OCI-LY7 (cell line): Measurements from ENCODE around the gene LRRC26. TPM values are rescaled to one million over a fixed set of nuclear protein-coding genes. Genes with fewer than 3 reads are reported as not detected.

Source experiments
- BruUV-seq: library from RNA; stranded (reverse); fragments of 400-500 nt; replicated peaks from 2 replicates; lab custom pipeline; 2021; lab: Mats Ljungman, UMichigan
- CTCF ChIA-PET: fragments of 300-600 bp; sonication (Branson Sonifier 250); formaldehyde crosslinking; loops from one replicate; lab custom pipeline; 2022; ENCODE audit warnings: antibody characterized with exemption; ENCODE audit not compliant: unreplicated experiment; lab: Charles Lee
- POLR2A ChIA-PET: fragments of 300-600 bp; sonication (Branson Sonifier 250); formaldehyde crosslinking; loops from one replicate; lab custom pipeline; 2022; ENCODE audit warnings: antibody characterized with exemption; lab: Charles Lee
- DNase-seq: peaks from one replicate; pipeline ENCODE4 v3.0.0-alpha.2; 2015; ENCODE audit warnings: low spot score
- H2AFZ ChIP-seq: fragments of 200-600 bp; sonication (generic), shearing (Covaris generic); 2 replicates; pipeline ENCODE4 v1.6.1; 2014; ENCODE audit warnings: mild to moderate bottlenecking, antibody characterized with exemption, low read length, moderate library complexity
- H3K27ac ChIP-seq: fragments of 200-600 bp; sonication (generic); 2 replicates; pipeline ENCODE4 v1.5.1; 2014; ENCODE audit warnings: mixed run types, low read depth, mild to moderate bottlenecking, moderate library complexity, low read length, inconsistent platforms; ENCODE audit not compliant: poor library complexity, severe bottlenecking
- H3K36me3 ChIP-seq: fragments of 200-600 bp; sonication (generic); 2 replicates; pipeline ENCODE4 v1.6.1; 2014; ENCODE audit warnings: mild to moderate bottlenecking, antibody characterized with exemption, low read length, moderate library complexity, mixed read lengths; ENCODE audit not compliant: insufficient read depth
- H3K4me1 ChIP-seq: fragments of 200-600 bp; sonication (generic); 2 replicates; pipeline ENCODE4 v1.5.1; 2014; ENCODE audit warnings: mild to moderate bottlenecking, low read length; ENCODE audit not compliant: insufficient read depth, poor library complexity, severe bottlenecking
- H3K4me2 ChIP-seq: fragments of 200-600 bp; sonication (generic); 2 replicates; pipeline ENCODE4 v1.6.1; 2014; ENCODE audit warnings: mild to moderate bottlenecking, low read length
- H3K4me3 ChIP-seq: fragments of 200-600 bp; sonication (generic); 2 replicates; pipeline ENCODE4 v1.5.1; 2014; ENCODE audit warnings: mild to moderate bottlenecking, low read depth, low read length; ENCODE audit not compliant: poor library complexity, severe bottlenecking
- H3K79me2 ChIP-seq: fragments of 200-600 bp; sonication (generic); 2 replicates; pipeline ENCODE4 v1.6.1; 2016; ENCODE audit warnings: low read depth, mild to moderate bottlenecking, low read length, moderate library complexity, mixed read lengths; ENCODE audit not compliant: insufficient read depth
- H3K9me2 ChIP-seq: fragments of 200-600 bp; sonication (generic); 2 replicates; pipeline ENCODE4 v1.6.1; 2016; ENCODE audit warnings: mild to moderate bottlenecking, low read length, mixed read lengths; ENCODE audit not compliant: insufficient read depth
- H3K9me3 ChIP-seq: fragments of 200-600 bp; sonication (generic); 2 replicates; pipeline ENCODE4 v1.6.1; 2014; ENCODE audit warnings: mild to moderate bottlenecking, mixed run types, low read length, mixed read lengths
- H4K20me1 ChIP-seq: fragments of 200-600 bp; sonication (generic); 2 replicates; pipeline ENCODE4 v1.6.1; 2014; ENCODE audit warnings: mild to moderate bottlenecking, antibody characterized with exemption, low read length, moderate library complexity, mixed read lengths; ENCODE audit not compliant: insufficient read depth
- EZH2phosphoT487 ChIP-seq: fragments of 200-600 bp; sonication (generic); IDR thresholded peaks from 2 replicates; pipeline ENCODE4 v1.6.1; 2018; ENCODE audit warnings: low read depth, borderline replicate concordance, mild to moderate bottlenecking, mixed run types, antibody characterized with exemption, low read length, moderate library complexity, mixed read lengths
- intact Hi-C: fragments of 100-400 bp; cut with micrococcal nuclease; formaldehyde crosslinking; loops from one replicate; pipeline ENCODE4 v1.10.0; 2022; ENCODE audit not compliant: unreplicated experiment
- total RNA-seq, 2 experiments: library from RNA; depleted of rRNA in 1 of 2; stranded (reverse); fragments of >200 nt in 1 of 2; shearing (Covaris generic) in 1 of 2; gene quantifications; 2 replicates each; pipeline ENCODE4 v1.2.3, GENCODE V29; 2014 to 2022
- TF ChIP-seq, protein P1 (sequence below): fragments of 200-600 bp; sonication (generic); conservative IDR thresholded peaks from 2 replicates; pipeline ENCODE4 v1.5.1; 2014; ENCODE audit warnings: mild to moderate bottlenecking, antibody characterized with exemption, low read length, moderate library complexity, mixed read lengths

LRRC26 gene
- total RNA-seq, 2 experiments from 2014 or later, result not detected

DNA sequence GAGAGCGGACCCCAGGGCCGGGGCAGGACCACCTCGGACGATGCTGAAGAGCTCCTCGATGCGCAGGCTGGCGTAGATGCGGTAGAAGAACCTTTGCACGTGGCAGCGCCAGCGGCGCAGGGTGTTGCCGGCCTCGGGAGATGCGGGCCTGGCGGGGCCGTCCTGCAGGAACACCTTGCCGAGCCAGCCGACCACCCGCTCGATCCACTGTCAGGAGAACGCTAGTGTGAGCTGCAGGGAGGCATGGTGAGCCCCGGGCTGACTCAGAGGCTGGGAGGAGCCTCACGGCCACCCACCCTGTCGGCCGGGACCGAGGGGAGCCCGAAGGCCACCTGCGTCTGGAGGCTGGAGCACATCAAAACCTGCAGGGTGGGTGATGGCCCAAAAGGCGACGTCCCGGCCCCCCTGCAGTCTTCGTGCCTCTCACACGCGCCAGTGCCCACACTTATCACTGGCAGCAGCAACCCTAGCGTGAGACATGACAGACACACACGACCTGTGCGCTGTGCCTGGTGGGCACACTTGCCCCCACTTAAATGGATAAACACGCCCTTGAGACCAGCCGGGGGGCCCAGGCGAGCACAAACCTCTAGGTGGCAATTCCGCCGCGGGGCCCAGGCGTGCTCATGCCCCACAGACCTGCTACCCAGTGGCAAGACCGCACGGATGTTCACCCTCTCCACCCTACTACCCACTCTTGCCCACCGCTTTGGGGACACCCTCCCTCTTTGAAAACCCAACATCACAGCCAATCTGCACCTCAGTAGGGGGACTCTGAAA, 15.2 kb upstream of the LRRC26 start:
- no peak overlapping the region for H2AFZ ChIP-seq
- TF ChIP-seq, protein P1, sequence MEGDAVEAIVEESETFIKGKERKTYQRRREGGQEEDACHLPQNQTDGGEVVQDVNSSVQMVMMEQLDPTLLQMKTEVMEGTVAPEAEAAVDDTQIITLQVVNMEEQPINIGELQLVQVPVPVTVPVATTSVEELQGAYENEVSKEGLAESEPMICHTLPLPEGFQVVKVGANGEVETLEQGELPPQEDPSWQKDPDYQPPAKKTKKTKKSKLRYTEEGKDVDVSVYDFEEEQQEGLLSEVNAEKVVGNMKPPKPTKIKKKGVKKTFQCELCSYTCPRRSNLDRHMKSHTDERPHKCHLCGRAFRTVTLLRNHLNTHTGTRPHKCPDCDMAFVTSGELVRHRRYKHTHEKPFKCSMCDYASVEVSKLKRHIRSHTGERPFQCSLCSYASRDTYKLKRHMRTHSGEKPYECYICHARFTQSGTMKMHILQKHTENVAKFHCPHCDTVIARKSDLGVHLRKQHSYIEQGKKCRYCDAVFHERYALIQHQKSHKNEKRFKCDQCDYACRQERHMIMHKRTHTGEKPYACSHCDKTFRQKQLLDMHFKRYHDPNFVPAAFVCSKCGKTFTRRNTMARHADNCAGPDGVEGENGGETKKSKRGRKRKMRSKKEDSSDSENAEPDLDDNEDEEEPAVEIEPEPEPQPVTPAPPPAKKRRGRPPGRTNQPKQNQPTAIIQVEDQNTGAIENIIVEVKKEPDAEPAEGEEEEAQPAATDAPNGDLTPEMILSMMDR, result no peak
- TF ChIP-seq EZH2phosphoT487, result no peak
- H3K79me2 ChIP-seq, result peaks cover 29% of the 10 kb centered on the region
- H4K20me1 ChIP-seq, result peaks cover 6% of the 10 kb centered on the region; the same call in 1 of the 2 replicates
- peaks cover 59% of the 10 kb centered on the region for H3K36me3 ChIP-seq
- H3K9me3 ChIP-seq, result no peaks in the 10 kb centered on the region
- H3K4me3 ChIP-seq, result no peak overlapping the region
- intact Hi-C loops, result loop anchor here (5.0 kb wide), 1 partner anchor 68 kb away; no protein-coding TSS in a partner anchor
- H3K4me1 ChIP-seq, result peaks cover 20% of the 10 kb centered on the region
- H3K4me2 ChIP-seq, result no peak overlapping the region
- no TSS peak for BruUV-seq
- ChIA-PET CTCF (no interaction called here), POLR2A (no interaction called here)
- no peak for DNase-seq
- no peaks in the 10 kb centered on the region for H3K9me2 ChIP-seq
- no peak overlapping the region for H3K27ac ChIP-seq

DNA sequence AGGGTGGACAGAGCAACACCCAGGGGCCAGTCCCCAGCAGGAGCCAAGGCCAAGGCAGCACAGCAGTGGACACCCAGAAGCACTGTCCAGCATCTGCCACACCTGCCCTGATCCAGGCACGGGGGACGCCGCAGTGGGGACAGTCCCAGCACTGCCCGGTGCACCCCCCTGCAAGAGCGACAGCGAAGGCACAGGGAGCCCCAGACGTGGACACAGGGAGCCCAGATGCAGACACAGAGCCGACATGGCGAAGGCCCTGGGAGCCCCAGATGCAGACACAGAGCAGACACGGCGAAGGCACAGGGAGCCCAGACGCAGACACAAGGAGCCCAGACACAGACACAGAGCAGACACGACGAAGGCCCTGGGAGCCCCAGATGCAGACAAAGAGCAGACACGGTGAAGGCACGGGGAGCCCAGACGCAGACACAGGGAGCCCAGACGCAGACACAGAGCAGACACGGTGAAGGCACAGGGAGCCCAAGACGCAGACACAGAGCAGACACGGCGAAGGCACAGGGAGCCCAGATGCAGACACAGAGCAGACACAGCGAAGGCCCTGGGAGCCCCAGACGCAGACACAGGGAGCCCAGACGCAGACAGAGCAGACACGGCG, 14.2 kb upstream of the LRRC26 start:
- Histone ChIP-seq H3K36me3 (peaks cover 58% of the 10 kb centered on the region), H3K9me2 (no peaks in the 10 kb centered on the region), H4K20me1 (peaks cover 6% of the 10 kb centered on the region; the same call in 1 of the 2 replicates), H2AFZ (no peak overlapping the region), H3K4me3 (no peak overlapping the region), H3K4me1 (peaks cover 15% of the 10 kb centered on the region), H3K27ac (no peak overlapping the region), H3K79me2 (peaks cover 20% of the 10 kb centered on the region), H3K4me2 (no peak overlapping the region), H3K9me3 (no peaks in the 10 kb centered on the region)
- DNase-seq, result no peak
- intact Hi-C loops, result no loop called here
- no TSS peak for BruUV-seq
- ChIA-PET CTCF (no interaction called here), POLR2A (no interaction called here)
- TF ChIP-seq EZH2phosphoT487, result no peak
- TF ChIP-seq, protein P1, result no peak

DNA sequence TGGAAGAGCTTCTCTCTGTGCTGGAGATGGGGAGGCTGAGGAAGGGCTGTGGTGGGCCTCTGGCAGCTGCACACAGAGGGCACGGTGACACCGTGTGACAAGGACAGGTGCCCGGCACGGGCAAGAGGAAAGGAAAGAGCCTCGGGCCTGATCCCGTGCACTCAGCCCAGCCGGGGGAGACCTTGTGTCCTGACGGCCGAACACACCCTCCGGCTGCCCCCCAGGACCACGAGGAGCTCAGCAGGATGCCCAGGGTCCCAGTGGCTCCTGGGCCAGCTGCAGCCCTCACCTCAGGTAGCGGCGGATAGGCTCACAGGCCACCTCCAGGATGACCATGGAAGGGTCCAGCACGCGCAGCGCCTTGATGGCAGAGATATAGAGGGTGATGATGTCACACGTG, 13.0 kb upstream of the LRRC26 start:
- DNase-seq, result no peak
- no peak overlapping the region for H3K4me3 ChIP-seq
- H3K27ac ChIP-seq, result no peak overlapping the region
- H3K9me2 ChIP-seq, result no peaks in the 10 kb centered on the region
- POLR2A ChIA-PET, result interaction anchor here (1.0 kb wide), 1 partner anchor 32 kb away, joined by 6 read pairs; no protein-coding TSS in a partner anchor
- H4K20me1 ChIP-seq, result peaks cover 6% of the 10 kb centered on the region; the same call in 1 of the 2 replicates
- no peak overlapping the region for H3K4me2 ChIP-seq
- H3K4me1 ChIP-seq, result peaks cover 15% of the 10 kb centered on the region
- H3K36me3 ChIP-seq, result peaks cover 67% of the 10 kb centered on the region
- TF ChIP-seq, protein P1, result no peak
- TF ChIP-seq EZH2phosphoT487, result no peak
- H3K79me2 ChIP-seq, result peaks cover 16% of the 10 kb centered on the region
- CTCF ChIA-PET, result no interaction called here
- BruUV-seq, result no TSS peak
- no peaks in the 10 kb centered on the region for H3K9me3 ChIP-seq
- intact Hi-C loops, result no loop called here
- no peak overlapping the region for H2AFZ ChIP-seq
